NCI-H2227 treated with DMSO at 0.1 percent for 48 hours (cell line): ENCODE results near the gene NOP14.
"Not testable (repeated sequence)": the region's sequence is repeated elsewhere in the genome, so short reads cannot be mapped to it uniquely, and the experiment has no call there.

ENCODE experiments used
- DNase-seq: peaks from one replicate; lab custom pipeline; 2025; lab: John Stamatoyannopoulos, UW

NOP14 gene

DNA sequence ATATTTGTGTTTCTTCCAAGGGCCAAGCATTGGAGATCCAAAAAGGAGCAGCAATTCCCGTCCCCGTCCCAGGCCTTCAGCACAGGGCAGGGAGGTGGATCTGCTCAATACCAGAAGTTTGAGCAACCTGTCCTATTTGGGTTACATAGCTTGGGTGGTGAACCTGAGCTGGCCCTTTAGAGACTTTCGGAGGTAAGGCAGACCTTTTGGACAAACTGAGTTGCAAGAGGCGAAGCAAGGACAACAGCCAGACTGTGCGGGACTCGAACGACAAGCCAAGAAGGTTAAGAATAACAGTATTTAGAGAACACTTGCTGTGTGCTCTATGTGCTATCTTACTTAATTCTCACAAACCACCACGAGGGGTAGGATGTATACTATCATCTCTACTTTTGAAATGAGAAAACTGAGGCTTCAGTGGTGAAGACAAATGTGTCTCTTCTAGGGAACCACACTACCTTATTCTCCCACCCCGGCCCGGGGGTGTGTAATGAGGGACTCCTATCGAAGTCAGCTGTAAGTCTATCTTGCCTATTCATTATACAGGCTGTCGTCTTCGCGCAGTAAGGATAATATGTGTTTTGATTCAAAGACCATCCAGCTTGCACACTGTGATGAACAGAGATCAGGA is 1.3 kb downstream of the NOP14 start:
- DNase-seq, result no peak

DNA sequence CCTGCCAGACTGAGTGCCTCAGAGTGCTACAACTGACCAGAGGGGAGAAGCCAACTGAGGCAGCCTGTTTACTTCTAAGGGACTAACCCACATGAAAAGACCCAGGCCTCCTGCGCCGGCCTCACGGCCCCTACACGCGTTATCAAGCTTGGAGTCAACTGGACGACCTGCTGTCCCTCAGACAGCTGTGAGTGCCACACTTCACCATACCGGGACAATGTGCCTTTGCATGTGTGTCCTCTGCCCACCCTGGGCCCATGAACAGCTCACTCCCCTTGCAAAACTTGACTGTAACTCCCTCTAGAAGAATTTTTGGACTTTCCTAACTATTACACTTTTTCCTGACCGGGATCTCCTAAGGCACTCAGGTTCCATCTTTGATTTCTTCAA is 1.8 kb downstream of the NOP14 start:
- no peak for DNase-seq

DNA sequence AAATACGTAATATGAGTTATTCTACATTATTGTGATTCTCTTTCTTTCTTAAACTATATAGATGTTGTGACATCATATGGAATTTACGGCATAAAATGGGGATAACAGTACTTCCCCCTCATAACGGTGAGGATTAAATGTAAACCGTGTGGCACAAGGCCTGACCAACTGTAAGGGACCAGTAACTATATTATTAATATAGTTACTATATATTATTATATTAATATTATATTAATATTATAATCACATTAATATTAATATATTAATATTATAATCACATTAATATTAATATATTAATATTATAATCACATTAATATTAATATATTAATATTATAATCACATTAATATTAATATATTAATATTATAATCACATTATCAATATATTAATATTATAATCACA is 2.8 kb downstream of the NOP14 start:
- DNase-seq, result not testable (repeated sequence)

DNA sequence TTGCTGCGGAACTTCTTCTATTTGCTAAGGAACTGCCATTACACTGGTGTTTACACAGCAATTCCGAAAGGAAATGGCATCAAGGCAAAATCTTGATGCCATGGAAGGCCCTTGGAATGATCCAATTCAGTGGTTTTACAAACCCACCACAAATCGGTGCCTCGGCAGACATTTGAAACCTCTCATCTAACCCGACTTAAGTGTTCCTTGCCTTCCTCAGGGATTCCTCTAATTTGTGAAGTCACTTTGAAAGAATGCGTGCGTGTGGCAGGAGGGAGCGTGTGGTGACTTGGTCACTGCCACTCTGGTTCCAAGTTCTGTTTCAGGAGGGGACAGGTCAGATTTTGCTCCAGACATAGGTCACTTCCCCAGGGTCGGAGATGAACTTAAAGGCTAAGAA is 4.8 kb downstream of the NOP14 start:
- DNase-seq, result no peak

DNA sequence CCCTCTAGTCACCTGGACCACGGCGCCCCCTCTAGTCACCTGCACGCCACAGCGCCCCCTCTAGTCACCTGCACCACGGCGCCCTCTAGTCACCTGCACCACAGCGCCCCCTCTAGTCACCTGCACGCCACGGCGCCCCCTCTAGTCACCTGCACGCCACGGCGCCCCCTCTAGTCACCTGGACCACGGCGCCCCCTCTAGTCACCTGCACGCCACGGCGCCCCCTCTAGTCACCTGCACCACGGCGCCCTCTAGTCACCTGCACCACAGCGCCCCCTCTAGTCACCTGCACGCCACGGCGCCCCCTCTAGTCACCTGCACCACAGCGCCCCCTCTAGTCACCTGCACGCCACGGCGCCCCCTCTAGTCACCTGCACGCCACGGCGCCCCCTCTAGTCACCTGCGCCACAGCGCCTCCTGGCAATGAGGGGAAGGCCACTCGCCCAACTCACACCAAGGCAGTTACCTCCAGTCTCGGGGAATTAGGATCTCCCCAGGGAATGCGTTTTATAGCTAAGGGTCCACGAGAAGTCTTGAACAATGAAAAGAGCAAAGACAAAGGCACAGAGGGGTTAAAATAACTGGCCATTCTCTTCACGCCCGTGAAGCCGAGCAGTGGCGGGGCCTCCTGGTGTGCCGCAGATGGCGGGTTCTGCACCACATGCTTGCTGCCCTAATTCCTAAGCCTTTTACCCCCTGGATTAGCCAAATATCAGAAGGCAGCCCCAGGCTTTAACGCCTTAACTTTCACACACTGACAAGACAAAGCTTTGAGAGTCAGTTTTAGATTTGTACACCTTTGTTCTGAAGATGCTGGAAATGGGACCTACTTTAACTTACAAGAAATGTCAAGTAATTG is 7.8 kb downstream of the NOP14 start:
- DNase-seq, result not testable (repeated sequence)

DNA sequence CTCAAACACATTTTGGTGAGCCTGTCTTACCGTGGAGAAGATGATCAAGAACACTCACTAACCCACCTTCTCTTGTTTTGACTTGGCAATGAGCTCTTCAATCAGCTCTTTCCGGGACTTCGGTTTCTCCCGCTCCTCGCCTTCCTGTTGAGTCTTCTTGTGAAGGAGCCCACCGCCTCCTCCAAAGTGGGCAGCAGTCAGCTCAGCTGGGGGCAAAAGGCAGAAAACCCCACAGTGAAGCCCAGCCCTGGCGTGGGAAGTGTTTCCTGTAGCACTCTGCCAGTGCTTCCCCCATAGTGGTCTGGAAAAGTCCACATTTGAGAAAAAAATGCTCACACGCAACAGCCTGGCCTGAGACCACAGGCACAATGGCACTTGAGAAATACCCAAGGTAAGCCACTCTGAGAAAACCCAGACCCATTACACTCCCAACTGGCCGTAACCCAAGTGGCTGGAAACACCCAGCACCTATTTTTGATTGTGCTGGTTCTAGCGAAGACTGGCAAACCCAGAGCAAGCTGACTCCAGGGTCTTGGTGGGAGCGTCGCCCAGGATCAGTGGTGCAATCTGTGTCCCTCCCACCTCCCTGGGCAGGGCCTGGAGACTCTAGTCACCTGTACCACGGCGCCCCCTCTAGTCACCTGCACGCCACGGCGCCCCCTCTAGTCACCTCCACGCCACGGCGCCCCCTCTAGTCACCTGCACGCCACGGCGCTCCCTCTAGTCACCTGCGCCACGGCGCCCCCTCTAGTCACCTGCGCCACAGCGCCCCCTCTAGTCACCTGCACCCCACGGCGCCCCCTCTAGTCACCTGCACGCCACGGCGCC is 8.6 kb downstream of the NOP14 start:
- DNase-seq, result no peak

DNA sequence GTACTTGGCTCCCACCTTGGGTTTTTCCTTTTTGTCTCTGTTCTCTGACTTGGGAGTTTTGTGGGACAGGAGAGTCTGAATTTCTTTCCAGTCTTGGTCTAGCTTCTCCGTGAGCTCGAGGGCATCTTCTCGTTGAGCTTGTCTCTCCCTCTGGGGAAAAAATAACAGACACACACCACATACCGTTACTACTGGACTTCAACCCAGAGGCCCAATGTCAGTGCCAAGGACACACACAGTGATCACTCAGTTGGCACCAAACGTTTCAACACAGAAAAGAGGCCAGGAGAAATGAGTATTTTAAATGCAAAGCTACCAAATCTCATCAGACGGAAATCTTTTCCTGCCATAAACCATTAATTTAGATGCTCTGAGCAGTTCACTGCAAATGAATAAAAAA is 9.7 kb downstream of the NOP14 start:
- no peak for DNase-seq

DNA sequence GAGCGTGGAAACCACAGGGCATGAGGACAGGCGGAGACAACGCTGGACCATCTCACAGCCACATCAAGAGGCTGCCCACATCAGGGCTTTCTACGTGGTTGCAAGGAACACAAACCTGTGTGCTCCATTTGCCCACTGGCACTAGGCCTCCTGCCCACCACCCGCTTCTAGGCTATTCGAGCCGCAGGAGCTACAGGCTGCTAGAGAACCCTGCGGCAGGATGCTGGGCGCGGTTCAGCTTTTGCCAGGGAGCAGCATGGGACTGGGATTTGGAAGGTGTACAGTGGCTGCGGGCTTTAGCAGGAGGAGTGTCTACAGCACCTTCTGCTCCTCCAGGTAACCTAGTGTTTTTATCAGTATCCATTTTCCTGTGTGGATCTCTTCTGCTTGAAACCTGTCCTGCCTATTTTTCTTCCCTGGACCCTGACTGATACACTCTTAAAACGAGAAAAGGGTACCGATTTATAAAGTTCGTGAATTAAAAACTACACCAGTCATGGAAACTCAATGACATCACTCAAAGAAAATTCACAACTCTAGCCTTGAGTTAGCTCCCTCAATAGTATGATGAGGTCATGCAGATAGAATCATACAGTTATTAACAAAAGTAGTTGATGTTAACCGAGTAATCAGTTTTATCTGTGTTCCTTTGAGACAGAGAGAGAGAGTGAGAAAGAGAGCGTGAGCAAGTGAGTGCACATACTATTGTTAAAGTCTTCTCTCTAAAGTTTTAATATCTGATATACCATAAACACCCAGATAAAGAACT is 12.8 kb downstream of the NOP14 start:
- DNase-seq, result no peak

DNA sequence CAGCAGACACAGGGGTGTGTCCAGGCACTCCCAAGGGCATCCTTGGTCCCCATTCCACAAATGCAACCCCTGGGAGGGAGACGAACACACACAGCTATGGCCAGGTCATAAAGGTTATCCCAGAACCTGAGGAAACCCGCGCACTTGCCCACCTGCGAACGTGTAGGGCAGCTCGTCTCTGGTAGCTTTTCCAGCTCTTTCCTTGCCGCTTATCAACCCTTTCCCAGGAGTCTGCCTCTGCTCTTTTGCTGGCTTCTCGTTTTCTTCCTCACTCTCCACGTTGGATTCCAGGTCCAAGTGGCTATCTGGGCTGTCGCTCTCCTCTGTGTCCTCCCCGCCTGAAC is 13.5 kb downstream of the NOP14 start:
- no peak for DNase-seq

DNA sequence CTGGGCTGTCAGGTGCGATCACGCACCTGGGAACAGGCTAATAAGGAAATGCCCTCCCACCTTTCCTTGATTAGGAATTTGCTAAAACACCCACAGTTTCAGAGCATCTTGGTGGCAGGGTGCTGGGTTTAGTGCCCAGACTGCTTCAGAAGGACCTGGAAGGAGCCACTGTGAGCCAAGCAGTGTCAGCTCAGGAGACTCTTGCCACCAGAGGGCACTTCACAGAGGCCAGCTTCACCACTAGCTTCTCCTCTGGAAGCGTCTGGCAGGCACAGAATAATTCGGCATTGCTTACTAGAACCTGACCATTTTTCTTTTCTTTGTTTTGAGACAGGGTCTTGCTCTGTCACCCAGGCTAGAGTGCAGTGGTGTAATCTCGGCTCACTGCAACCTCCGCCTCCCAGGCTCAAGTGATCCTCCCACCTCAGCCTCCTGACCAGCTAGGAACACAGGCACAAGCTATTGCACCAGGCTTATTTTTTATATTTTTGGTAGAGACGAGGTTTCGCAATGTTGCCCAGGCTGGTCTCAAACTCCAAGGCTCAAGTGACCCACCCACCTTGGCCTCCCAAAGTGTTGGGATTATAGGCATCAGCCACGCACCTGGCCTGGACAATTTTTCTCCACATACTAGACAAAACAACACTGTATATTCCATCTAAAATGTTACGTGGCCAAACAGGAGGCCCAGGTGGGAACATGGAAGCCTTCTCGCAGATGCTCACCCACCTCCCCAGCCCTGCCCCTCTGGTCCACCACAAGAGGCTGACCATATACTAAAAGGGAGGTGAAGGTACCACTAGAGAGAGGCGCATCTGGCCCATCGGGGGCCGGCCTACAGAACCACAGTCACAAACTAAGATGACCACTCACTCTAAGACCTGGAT is 14.1 kb downstream of the NOP14 start:
- no peak for DNase-seq

DNA sequence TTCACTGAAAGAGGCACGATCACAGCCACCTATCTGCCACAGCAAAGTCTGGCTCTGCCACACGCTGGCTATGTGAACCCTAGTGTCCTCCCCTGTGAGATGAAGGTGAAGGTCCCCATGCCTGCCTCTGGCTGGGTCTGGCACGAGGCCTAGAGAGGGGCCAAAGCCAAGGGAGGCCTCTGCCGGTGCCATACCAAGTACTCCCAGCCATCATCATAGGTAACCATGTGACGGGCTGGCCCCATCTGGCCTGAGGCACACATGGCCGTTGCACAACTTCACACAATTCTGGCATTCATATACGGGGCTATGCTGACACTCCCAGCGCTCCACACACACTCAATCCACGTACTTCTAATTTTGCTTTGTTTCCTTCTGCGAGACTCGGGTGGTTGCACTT is 15.3 kb downstream of the NOP14 start:
- no peak for DNase-seq

DNA sequence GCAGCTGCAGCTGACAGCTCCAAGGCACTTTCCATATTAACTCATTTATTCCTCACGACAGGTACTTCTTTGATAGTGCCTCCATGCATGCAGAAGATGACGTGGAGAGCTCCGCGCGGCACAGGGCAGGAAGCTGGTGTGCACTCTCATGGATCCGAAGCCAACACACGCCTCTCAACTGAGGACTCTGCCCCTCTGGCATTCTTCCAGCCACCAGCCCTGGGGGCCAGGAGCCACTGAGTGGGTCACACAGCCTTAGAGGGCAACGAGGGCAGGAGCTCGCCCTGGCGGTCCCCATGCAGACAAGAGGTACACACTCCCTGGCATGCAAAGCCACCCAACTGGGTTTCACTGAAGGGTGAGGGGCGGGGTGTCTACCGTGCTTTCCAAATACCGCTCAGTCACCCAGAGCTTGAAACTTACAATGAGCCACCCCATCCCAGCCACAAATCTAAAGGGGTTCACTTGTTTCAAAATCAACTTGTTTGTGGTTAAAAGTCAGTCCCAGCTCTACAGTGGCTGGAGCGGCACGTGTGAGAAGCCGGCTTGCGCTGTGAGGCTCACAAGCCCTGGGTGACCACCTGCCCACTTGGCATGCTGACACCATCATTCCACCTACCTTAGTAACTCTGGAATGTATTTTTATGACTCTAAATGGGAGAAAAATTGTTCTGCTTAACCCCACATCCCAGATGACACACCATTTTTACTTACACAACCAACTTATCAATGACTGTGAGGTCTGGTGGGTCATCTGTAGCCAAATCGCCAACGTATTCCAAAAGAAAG is 16.2 kb downstream of the NOP14 start:
- no peak for DNase-seq

DNA sequence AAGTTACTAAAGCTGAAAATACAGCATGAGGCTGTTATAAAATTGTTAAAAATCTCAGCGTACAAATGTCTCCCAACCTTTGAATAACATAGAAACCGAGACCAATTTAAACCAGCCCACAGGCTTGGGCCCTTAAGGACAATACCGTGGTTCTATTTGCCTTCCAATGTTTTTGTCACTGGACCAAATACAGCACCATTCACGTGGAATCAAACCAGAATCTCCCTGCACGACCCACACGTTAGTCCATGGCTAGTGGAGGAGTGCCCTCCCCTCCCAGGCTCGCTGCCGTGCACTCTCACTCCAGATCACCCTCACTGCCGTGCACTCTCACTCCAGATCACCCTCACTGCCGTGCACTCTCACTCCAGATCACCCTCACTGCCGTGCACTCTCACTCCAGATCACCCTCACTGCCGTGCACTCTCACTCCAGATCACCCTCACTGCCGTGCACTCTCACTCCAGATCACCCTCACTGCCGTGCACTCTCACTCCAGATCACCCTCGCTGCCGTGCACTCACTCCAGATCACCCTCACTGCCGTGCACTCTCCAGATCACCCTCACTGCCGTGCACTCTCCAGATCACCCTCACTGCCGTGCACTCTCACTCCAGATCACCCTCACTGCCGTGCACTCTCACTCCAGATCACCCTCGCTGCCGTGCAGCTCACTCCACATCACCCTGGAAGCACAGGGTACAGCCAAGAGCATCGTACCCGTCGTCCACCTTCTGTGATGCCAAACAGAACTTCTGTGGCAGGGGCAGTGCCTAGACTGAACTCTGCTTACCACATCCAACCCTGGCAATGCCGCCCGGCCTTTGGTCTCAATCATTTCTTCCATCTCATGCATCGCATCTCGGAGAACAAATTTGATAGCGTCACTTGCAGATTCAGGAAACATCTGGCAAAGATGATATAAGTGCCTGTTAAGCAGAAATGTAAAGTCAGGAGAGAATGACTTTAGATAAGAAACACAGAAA is 17.3 kb downstream of the NOP14 start:
- DNase-seq, result not testable (repeated sequence)

DNA sequence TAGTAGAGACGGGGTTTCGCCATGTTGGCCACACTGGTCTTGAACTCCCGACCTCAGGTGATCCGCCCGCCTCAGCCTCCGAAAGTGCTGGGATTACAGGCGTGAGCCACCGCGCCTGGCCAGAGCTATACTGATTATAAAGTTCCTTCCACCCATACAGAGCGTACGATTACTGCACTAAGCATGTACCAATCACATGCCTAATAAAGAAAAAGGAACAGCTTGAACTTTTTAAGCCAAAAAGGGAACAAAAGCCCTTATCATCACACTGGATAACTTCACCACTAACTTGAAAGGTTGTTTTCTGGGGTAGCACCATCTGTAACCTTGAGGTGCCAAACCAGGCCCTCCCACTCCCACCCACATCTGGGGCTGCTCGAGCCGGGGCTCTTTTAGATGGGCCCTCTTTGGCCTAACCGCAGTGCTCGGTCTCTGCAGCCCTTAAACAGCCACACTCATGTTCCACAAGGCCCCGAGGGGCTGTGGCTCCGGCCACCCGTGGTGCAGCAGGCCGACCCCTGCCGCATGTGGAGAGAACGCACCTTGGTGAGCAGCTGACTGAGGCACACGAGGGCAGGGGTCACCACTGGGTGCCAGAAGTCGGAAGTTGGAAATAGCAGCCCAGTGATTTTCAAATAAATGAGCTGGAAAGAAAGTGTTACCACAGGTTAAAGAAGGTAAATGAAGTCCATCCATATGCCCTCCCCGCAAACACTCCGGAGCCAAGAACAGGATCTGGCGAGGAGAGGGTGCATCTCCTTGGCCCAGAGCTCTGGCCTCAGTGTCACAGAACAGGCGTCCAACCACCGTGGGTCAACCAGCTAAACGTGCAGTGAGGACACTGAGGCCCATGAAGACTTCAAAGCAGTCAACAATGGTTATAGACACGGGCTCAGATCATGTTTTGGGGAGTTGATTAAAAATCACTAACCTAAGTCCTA is 18.4 kb downstream of the NOP14 start:
- no peak for DNase-seq

DNA sequence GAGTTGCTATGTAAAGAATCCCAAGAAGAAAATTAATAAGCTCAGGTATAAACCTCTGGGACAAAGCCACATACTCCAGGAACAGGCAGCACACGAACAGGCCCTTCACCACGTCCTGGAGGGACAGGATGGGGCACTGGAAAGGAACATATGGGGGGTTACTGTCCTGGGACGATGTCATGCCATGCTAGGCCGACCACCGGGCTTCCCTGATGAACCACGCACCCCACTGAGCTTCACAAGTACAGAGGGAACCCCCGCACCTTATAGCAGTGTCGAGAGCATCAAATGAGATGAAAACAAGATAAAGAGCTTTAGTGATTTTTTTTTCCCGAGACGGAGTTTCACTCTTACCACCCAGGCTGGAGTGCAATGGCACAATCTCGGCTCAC is 19.1 kb downstream of the NOP14 start:
- no peak for DNase-seq

DNA sequence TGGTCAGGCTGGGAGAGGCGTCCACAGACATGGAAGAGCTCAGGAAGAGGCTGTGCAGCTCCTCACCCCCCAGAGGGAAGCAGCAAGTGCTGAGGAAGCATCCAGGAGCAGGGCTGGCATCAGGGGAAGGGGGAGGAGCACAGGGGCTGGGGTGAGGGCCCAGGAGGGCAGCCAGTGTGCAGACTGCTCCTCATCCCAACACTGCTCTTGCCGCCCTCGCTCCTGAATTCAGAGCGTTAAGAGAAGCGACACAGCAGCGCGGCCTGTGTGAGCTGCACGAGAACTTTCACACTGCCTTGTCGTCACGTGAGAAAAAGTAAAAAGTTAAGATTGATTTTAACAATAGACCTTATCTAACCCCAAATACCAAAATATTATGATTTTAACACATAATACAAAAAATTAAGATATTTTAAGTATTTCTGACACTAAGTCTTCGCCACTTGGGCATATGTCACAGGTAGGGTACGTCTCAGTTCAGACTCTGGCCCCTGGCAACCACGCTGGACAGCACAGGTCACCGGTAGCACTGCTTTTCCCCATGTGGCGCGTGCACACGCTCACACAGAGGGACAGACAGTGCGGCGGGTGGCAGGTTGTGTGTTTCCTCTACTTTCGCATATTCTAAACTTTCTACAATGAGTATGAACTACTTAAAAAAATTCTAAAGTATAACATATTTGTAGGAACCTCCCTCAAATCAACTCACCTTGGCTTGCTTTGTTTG is 19.7 kb downstream of the NOP14 start:
- no peak for DNase-seq
